Ovary (tissue), 9 donors: ENCODE results near the gene TANC1. TPM values are rescaled to one million over a fixed set of nuclear protein-coding genes. Genes with fewer than 3 reads are reported as not detected.

ENCODE experiments used
- DNase-seq, 5 donors: peaks; one replicate each; pipeline ENCODE4 v3.0.0-alpha.2; 2019 to 2020
- H3K27ac ChIP-seq, 2 donors: fragments of 200-600 bp; one replicate each; pipeline versions ENCODE4 v1.5.1 to v1.8.0; 2019 to 2022
- H3K27me3 ChIP-seq: fragments of 200-600 bp; one replicate; pipeline ENCODE4 v1.8.0; 2022
- H3K36me3 ChIP-seq: fragments of 200-600 bp; sonication (generic); one replicate; pipeline ENCODE4 v1.5.1; 2019
- H3K4me1 ChIP-seq: one replicate; pipeline ENCODE4 v1.8.1; 2013; ENCODE audit warnings: mild to moderate bottlenecking, moderate library complexity; ENCODE audit not compliant: insufficient read depth
- H3K4me3 ChIP-seq: fragments of 200-600 bp; sonication (generic); one replicate; pipeline ENCODE4 v1.5.1; 2017
- H3K9me3 ChIP-seq, 2 donors: fragments of 200-600 bp in 1 of 2; sonication (generic) in 1 of 2; one replicate each; pipeline versions ENCODE4 v1.5.1 to v1.8.1; 2013 to 2019; ENCODE audit warnings: mild to moderate bottlenecking in 1 of 2, moderate library complexity in 1 of 2
- CTCF ChIP-seq, 3 donors: fragments of 450-650 bp in 2 of 3; fragments of 200-600 bp in 1 of 3; IDR thresholded peaks; one replicate each; pipeline versions ENCODE4 v1.5.1 to v1.8.0; 2016 to 2022; ENCODE audit warnings: antibody characterized with exemption in 3 of 3, mild to moderate bottlenecking in 1 of 3
- EP300 ChIP-seq: sonication (generic); formaldehyde crosslinking; IDR thresholded peaks from one replicate; pipeline ENCODE4 v1.6.1; 2017; ENCODE audit warnings: antibody characterized with exemption
- POLR2A ChIP-seq: fragments of 450-650 bp; IDR thresholded peaks from one replicate; pipeline ENCODE4 v1.6.1; 2017; ENCODE audit warnings: antibody characterized with exemption, mild to moderate bottlenecking, moderate library complexity
- WGBS, 3 donors: extraction: QIAGEN DNeasy Blood & Tissue Kit in 1 of 3; methylation state at CpG; one replicate each; pipeline versions ENCODE4 v1.1.5 to v1.1.7; 2013 to 2017; 5-methylcytosine and 5-hydroxymethylcytosine counted together
- intact Hi-C, 4 donors: fragments of 100-400 bp; cut with DNase I; formaldehyde crosslinking; loops; one replicate each; pipeline versions ENCODE4 v1.11.0 to v1.15.1; 2022 to 2023
- polyA plus RNA-seq, 2 donors: library from polyadenylated mRNA; stranded (reverse); fragments of 200-250 nt in 1 of 2; fragments of 350-450 nt in 1 of 2; fragmentation: Illumina TruSeq in 1 of 2; extraction: RNeasy Lipid Tissue Mini Kit (QIAGEN cat#74804) in 1 of 2; gene quantifications; one replicate each; pipeline ENCODE4 v1.2.3, GENCODE V29; 2013 to 2014
- total RNA-seq, 7 donors: library from RNA; depleted of rRNA in 2 of 7; stranded (reverse); fragments of >200 nt in 2 of 7; fragmentation: NEBNext Ultra II Directional in 3 of 7; extraction: Animal tissue kit (Norgen Biotek cat#: 25700) in 3 of 7; gene quantifications; one replicate each; pipeline versions ENCODE4 v1.1.0 to v1.2.4, GENCODE V29; 2016 to 2023
- donor health status: DM: no; HTN: no; CAD: no; lungs with moderate emphysema.
- donor health status: DM: no; HTN: no; CAD: no.
- donor health status: Bipolar disorder and iron deficiency.
- donor health status: DM: yes; HTN: yes; CAD: no.
- donor health status: DM: no; HTN: no; CAD: no.
- donor health status: DM: yes; HTN: yes; CAD: no.

The TANC1 gene
- total and polyA plus RNA-seq, 9 donors = 12.2 to 39.2 (median 25.8) TPM

- H3K4me3 ChIP-seq = no peak overlapping the region
- H3K36me3 ChIP-seq = no peaks in the 10 kb centered on the region
- H3K9me3 ChIP-seq = no peaks in the 10 kb centered on the region
- DNase-seq = no peak
- intact Hi-C loops = loop anchor here in 2 of 4 donors (2.0 to 5.0 kb wide), 2 partner anchors 217 to 218 kb away; no protein-coding TSS in a partner anchor
- no peak overlapping the region for H3K27ac ChIP-seq
- 86 to 91% (median 87%) methylated on average over 2 of the region's 2 CpGs for WGBS, 3 donors
- H3K27me3 ChIP-seq = no peaks in the 10 kb centered on the region
- no peak for TF ChIP-seq EP300
- TF ChIP-seq POLR2A = no peak
- TF ChIP-seq CTCF (IDR thresholded peaks at IDR 0.05) = no peak
- H3K4me1 ChIP-seq = no peaks in the 10 kb centered on the region
Measured at GRCh38 chr2:159118859-159119500, 150.5 kb downstream of the TANC1 start.

- Histone ChIP-seq H3K4me1 (no peaks in the 10 kb centered on the region), H3K36me3 (no peaks in the 10 kb centered on the region), H3K4me3 (no peak overlapping the region), H3K27me3 (no peaks in the 10 kb centered on the region), H3K27ac (no peak overlapping the region), H3K9me3 (no peaks in the 10 kb centered on the region)
- DNase-seq = no peak
- intact Hi-C loops = loop anchor here (2.0 to 10.0 kb wide), 3 partner anchors 217 to 1105 kb away; no protein-coding TSS in a partner anchor
- 81 to 90% (median 84%) methylated on average over 8 of the region's 8 CpGs for WGBS, 3 donors
- TF ChIP-seq POLR2A (no peak), EP300 (no peak), CTCF (IDR thresholded peaks at IDR 0.05) (no peak)
Measured at GRCh38 chr2:159119652-159120257, 151.3 kb downstream of the TANC1 start.

GRCh38 chr2:159123786-159124185 is 155.3 kb downstream of the TANC1 start:
- Histone ChIP-seq H3K36me3 (no peaks in the 10 kb centered on the region), H3K27me3 (no peaks in the 10 kb centered on the region), H3K4me1 (no peaks in the 10 kb centered on the region), H3K9me3 (no peaks in the 10 kb centered on the region), H3K4me3 (no peak overlapping the region), H3K27ac (no peak overlapping the region)
- DNase-seq = no peak
- TF ChIP-seq CTCF (IDR thresholded peaks at IDR 0.05) (no peak), EP300 (no peak), POLR2A (no peak)
- WGBS, 3 donors = 93 to 95% (median 94%) methylated on average over 9 of the region's 9 CpGs
- intact Hi-C loops = loop anchor here in 2 of 4 donors (5.0 to 10.0 kb wide), 2 partner anchors 221 to 1109 kb away; no protein-coding TSS in a partner anchor

GRCh38 chr2:159124441-159124911 is 156.0 kb downstream of the TANC1 start:
- Histone ChIP-seq H3K9me3 (no peaks in the 10 kb centered on the region), H3K27ac (no peak overlapping the region), H3K4me3 (no peak overlapping the region), H3K4me1 (no peaks in the 10 kb centered on the region), H3K36me3 (no peaks in the 10 kb centered on the region), H3K27me3 (no peaks in the 10 kb centered on the region)
- peak in 2 of 5 donors; percentile 31 to 39 for DNase-seq
- 9 to 19% (median 15%) methylated on average over 5 of the region's 5 CpGs for WGBS, 3 donors
- intact Hi-C loops = loop anchor here in 2 of 4 donors (5.0 to 10.0 kb wide), 2 partner anchors 222 to 1110 kb away; no protein-coding TSS in a partner anchor
- no peak for TF ChIP-seq POLR2A
- TF ChIP-seq EP300 = no peak
- no peak for TF ChIP-seq CTCF (IDR thresholded peaks at IDR 0.05)
